GM18526 (cell line): ENCODE measurements around the gene H2BK1.

Experiments used
- POLR2A ChIP-seq: IDR thresholded peaks from 3 replicates; pipeline ENCODE4 v1.6.1; 2011; ENCODE audit not compliant: insufficient read length; ENCODE audit errors: extremely low read depth

H2BK1 gene

DNA sequence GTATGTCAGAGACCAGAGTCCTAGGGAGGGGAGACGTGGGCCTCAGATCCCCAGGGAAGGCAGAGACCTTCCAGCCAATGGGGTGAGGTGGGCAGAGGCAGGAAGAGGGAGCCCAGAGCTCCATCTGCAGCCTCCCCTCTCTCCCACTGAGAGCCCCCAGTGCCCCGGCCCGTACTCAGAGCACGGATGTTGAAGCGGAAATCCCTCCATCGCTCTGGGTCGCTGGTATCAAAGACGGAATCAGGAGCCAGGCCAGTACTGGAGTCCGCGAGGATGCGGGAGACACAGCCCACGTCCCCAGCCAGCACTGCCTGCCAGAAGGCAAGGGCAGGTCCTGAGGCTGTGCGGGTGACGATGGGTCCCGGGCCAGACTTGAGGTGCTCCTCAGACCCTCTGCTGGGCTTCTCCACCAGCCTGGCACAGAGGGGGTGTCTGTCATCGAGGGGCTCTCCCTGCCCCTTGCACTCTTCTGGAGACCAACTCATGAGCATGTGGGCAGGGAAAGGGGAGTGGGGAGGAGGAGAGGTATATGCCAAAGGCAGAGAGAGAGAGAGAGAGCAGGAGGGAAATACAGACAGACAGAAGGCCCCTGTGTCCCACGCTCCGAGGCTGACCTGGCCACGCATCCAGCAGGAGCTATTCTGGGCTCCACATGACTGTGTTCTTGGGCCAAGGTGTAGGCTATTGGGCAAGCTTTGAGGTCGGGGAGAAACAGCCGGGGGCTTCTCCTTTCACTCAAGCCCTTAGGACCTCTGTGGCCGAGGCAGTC is 23.5 kb downstream of the H2BK1 start, which contains the start of gene ASB10:
TSS of gene ASB10 (minus strand) at position 611 of the 769 bp plus-strand sequence. CDS start at position 491, 120 bp downstream.
- TF ChIP-seq POLR2A: no peak

DNA sequence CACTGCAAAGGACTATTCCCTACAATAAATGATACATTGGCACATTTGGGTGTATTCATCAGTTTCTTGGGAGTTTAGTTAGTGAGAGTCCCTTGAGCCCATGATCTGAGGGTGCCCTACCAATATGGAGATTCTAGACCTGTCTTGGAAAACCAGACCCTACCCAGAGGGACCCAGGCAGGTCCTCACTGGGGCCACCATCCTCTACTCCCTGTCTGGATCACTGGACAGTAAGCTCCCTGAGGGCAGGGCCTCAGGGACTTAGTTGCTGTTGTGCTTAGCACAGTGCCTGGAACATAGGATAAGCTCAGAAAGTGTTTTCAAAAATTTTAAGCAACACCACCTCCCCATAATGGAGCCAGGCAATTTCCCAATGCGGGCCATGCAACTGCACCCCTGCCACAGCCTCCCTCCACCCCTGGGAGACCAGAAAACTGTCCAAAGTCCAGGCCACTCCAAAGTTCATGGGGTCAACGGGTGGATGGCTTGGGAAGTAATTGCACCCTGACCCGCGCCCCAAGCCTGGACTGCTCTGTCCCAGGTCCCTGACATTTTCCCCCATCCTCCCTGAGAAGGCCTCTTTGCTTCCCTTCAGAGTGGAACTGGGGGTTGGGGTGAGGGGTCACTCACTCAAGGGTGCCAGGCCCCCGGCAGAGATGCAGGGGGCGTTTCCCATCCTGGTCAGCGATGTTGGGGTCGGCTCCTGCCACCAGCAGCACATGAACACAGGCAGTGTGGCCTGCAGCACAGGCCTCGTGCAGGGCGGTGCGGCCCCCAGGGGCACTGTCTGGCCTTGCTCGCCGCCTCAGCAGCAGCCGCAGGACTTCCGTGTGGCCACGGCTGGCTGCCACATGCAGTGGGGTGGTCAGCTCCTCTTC is 24.3 kb downstream of the H2BK1 start:
- TF ChIP-seq POLR2A: no peak

DNA sequence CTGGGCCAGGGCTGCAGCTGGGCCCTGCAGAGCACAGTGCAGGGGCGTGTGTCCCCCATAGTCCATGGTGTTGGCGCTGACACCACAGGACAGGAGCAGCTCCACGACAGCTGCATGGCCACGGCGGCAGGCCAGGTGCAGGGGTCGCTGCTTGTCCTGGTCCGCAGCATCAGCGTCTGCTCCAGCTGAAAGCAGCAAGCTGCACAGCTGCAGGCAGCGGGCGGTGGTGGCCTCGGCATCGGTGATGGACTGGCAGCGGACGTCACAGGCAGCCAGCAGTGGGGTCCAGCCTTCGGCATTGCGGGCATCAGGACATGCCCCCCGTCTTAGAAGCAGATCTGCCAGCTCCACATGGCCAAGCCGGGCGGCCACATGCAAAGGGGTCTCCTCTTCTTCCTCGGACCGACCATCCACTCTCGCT is 29.3 kb downstream of the H2BK1 start:
- TF ChIP-seq POLR2A: no peak

DNA sequence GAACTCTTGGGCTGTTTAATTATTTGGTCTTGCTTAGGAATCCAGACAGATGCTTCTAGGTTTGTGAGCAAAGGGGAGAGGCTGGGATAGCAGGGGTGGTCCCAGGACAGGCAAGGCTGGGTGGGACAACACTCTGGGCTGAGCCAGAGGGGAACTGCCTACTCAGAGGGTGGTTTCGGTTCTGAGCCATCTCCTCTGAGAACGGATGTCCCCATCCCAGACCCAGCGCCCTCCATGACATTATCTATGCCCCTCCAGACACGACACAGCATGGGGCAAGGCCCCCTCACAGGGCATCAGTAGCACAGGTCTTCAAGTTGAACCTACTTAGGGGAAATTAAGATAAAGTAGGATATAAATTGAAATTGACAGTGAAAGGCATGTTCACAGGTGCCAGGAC is 30.3 kb downstream of the H2BK1 start:
- no peak for TF ChIP-seq POLR2A

DNA sequence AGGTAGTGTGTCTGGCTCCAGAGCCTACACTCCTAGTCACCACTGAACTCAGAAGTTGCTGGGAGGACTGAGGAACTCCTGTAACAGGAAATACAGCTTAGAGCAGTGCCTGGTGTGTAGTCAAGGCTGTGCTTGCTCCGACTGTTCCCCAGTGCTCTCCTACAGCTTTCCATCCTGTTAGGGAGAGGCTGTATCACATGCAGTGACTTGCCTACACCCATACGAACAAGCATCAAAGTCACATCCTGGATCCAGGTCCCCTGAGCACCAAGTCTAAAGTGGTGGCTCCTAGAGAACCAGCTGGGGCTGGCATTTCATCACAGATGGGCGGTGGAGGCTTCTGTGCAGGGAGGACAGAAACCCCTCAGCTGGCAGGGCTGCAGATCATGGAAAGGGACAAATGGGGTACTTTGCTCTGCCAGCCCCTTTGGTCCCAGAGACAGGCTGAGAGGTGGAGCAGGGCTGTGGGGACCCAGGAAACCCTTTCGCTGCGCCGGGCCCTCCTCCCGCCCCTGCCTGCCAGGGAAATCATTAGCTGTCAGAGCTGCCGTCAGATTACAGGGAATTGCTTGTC is 30.9 kb downstream of the H2BK1 start:
- no peak for TF ChIP-seq POLR2A

DNA sequence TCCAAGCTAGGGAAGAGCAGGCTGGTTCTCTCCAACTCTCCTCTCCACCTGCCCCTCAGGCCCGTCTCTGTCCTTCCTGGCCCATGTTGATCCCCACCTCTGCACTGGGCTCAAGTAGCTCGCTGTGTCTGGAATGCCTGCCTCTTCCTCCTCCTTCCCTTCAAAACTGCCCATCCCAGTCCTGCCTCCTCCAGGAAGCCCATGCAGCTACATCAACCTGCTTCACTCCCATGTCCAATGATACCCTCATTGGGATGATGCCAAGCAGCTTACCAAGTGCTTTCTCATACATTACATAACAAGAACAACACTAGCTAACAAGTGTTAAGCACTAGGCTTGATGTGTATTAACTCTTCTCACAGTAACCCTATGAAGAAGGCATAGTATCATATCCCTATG is 31.5 kb downstream of the H2BK1 start:
- TF ChIP-seq POLR2A: no peak

DNA sequence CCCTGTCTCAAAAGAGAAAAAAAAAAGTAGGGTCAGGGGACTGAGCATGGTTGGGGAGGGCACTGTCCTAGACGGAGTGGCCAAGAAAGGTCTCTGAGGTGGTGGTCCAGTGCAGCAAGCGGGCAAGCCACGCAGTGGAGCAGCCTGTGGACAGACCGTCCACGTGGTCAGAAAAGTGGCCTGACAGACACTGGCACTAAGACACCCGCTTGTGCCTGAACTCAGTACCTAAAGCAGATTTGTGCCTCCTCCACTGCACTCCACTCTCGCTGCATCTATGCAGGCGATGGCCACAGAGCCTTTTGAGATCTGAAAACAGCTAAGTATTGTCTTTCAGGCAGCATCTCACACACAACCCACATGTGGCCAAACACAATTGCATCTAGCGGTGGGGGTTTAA is 32.1 kb downstream of the H2BK1 start:
- no peak for TF ChIP-seq POLR2A

DNA sequence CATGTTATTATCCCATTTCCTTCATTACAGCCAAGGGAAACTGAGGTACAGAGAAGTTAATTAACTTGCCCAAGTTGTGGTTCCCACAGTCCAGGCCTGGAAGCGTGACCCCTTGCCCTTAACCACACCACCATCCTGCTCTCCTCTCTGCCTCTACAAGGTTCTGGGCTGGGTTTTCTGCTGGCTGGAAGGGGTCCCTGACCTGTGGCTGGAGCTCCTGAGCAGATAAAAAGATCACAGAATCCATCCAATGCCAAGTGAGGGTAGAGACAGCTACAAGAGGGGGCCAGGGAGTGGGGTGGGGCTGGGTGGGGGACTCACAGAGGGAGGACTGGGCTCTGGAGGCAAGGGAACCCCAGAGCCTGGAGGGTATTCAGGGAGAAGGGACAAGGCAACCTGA is 33.0 kb downstream of the H2BK1 start:
- TF ChIP-seq POLR2A: no peak

DNA sequence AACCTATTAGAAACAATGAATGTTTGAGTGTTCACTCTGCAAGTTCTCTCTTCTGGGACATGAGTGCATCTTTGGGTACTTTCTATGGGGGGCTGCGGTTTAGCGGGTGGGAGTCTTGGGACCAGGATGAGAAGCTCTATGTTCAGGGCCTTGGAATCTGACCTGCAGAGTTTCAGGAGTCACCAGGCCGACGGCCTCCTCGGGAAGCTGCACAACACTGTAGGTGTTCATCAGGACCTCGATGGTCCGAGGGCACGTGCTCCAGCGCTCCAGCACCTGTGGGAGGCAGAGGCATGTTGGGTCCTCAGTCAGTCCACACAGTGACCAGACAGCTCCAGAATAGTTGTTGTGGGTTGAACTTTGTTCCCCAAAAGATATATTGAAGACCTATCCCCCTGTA is 33.9 kb downstream of the H2BK1 start:
- no peak for TF ChIP-seq POLR2A

DNA sequence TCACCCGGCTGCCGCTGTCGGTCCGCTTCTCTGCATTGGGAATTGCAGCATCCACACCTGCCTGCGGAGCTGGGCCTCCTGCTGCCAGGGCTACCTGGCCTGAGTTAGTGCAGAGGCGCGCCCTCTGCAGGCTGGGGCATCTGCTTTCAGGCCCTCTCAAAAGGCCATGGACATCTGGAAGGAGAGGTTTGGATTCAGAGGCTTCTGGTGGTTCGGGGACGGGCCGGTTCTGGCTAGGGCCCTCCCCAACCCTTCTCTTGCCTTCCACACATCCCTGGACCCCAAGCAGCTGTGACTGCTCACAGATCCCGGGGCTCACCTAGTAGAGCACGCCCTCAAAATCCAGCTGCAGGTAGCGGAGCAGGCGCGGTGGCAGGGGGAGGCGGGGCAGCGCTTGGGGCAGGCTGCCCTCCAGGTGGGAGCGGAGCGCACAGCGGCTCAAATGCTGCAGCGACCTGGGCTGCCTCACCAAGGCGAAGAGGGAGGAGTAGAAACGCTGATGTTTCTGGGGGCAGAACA is 34.4 kb downstream of the H2BK1 start:
- TF ChIP-seq POLR2A: no peak

DNA sequence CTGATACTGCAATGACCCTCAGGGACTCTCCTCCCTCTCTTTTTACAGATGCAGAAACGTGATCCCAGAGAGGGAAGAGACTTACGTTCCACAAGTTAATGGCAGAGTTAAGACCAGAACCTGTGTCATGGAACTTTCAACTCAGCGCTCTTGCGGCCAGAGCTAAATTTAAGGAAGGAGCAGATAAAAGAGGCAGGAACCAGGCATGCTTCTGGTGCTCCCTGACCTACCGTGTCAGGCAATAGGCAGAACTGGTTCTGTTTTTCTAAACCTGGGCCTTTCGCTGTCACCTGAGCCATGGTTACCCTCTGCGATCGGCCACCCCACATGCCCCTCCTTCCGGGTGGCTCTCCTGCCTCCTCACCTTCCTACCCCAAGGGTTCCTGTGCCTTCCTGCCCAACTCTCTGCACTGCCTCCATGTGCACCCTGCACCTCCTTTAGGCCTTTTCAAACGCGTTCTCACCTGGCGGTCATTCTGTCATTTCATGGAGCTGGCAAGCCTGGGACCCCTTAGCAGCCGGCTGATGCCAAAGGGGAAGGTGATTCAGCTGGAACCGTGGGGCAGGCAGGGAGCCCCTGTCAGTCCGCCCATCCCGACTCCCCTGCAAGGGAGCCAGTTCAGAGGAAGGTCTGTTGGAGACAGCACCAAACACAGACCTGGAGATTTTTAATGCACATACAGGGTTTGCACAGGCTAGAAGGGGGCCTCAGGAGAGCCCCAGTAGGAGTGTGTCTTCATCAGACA is 35.1 kb downstream of the H2BK1 start:
- TF ChIP-seq POLR2A: no peak

DNA sequence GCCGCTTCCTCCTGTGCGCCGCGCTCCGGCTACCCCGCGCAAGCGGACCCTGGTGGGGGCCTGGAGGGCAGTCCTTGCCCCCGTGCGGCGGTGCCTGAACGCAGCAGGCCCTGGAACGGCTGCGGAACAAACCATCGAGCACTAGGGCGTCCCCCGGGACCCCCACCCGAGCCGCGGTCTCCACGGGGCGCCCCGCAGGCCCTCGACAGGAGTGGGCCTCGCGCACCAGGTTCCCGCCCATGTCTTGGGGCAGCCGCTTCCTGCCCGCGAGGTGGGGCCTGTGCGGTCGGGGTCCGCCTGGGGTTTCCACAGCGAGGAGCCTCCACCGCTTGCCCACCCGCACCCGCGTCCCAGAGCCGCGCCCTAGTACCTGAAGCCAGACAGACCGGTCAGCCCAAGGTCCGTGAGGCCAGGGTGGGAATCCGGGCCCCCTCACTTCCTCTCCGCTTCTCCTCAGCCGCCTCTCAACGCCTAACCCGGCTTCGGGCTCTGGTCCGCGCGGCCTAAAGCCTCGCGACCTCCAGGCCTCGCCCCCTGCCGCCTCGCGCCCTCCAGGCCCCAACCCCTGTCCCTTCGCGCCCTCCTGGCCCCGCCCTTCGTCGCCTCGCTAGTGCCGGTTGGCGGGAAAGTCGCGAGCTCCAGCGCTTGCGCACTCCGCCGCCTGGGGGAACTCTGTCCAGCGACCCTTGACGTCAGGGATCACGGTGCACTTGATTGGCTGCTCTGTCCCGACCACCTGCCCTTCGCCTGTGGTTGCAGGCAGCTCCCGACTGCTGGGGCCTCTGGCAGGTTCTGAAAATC is 35.8 kb downstream of the H2BK1 start:
- TF ChIP-seq POLR2A: no peak

DNA sequence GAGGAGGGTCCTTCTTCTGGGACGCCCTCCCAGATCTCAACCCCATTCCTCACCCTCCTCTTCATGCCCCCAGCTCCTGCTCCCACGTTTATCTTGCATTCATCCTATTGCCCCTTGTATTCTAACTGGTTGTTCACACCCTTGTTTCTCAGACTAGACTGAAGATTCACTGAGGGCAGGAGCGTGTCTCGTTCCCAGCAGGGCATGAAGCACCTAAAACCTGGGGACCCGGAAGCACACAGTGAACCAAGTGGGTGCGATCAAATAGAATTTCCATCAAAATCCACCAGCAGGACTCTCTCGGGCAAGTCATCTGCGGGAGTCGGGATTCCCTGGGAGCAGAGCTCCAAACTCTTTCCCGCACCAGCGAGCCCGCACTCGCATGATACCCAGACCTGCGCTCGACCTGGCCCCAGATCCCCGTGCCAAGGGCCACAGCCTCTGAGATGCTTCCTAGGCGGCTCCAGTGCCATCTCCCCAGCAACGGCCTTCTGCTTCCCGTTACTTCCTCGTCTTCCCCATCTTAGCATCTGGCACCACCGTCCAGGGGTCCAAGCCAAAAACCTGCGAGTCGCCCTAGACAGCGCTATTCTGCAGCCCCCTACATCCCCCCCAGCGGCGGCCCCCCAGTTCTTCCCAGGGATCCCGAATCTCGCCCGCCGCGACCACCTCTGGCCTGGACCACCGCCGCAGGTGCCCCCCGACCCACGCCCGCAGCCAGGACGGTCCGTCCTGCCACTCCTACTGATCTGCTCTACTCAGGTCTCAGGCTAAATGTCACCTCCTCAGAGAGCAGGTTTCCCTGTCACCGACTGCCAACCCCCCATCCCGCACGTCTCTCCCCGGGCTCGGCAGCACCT is 36.7 kb downstream of the H2BK1 start:
- TF ChIP-seq POLR2A: no peak
